Measurements from ENCODE around the gene RNMT. TPM values are rescaled to one million over a fixed set of nuclear protein-coding genes. Genes with fewer than 3 reads are reported as not detected.

Gene RNMT
- total RNA-seq, 2 experiments from 2014 or later: 128 to 130 TPM

DNA sequence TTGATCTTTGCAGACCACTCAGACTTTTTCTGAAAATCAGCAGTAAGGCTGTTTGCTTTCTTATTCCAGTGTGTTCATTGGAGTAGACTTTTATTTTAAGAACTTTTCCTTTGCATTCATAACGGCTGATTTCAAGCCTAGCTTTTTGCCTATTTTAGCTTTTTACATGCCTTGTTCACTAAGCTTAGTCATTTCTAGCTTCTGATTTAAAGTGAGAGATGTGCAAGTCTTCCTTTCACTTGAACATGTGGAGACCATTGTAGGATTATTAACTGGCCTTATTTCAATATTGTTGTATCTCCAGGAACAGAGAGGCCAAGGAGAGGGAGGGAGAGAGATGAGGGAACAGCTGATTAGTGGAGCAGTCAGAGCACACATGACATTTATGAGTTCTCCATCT lies 32.1 kb downstream of the RNMT start:
- H3K36me3 Mint-ChIP-seq (ENCODE audit: low read depth): peaks cover 99% of the 10 kb centered on the region
- H3K27me3 Mint-ChIP-seq: no peaks in the 10 kb centered on the region
- DNase-seq (no peak), ATAC-seq (ENCODE audit: poor library complexity) (no peak)
- intact Hi-C loops (cut with DNase I, micrococcal nuclease): no loop called here
- TF ChIP-seq, protein P1, sequence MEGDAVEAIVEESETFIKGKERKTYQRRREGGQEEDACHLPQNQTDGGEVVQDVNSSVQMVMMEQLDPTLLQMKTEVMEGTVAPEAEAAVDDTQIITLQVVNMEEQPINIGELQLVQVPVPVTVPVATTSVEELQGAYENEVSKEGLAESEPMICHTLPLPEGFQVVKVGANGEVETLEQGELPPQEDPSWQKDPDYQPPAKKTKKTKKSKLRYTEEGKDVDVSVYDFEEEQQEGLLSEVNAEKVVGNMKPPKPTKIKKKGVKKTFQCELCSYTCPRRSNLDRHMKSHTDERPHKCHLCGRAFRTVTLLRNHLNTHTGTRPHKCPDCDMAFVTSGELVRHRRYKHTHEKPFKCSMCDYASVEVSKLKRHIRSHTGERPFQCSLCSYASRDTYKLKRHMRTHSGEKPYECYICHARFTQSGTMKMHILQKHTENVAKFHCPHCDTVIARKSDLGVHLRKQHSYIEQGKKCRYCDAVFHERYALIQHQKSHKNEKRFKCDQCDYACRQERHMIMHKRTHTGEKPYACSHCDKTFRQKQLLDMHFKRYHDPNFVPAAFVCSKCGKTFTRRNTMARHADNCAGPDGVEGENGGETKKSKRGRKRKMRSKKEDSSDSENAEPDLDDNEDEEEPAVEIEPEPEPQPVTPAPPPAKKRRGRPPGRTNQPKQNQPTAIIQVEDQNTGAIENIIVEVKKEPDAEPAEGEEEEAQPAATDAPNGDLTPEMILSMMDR (IDR thresholded peaks at IDR 0.05): no peak
- no peak overlapping the region for H3K4me3 ChIP-seq (ENCODE audit: low read length)
- H3K9me3 Mint-ChIP-seq: peaks cover 3% of the 10 kb centered on the region
- H3K27me3 ChIP-seq (ENCODE audit: control insufficient read depth in 1 of 2, insufficient read depth in 2 of 2, low read length in 2 of 2): no peaks in the 10 kb centered on the region
- H3K4me3 Mint-ChIP-seq: no peak overlapping the region
- H3K4me1 Mint-ChIP-seq (ENCODE audit: low read depth): no peaks in the 10 kb centered on the region
- H3K27ac Mint-ChIP-seq: no peak overlapping the region
- H3K36me3 ChIP-seq (ENCODE audit: insufficient read depth, low read length): peaks cover 70% of the 10 kb centered on the region
- CTCF ChIA-PET: no interaction called here
- POLR2A ChIA-PET: no interaction called here
- H3K27ac ChIP-seq (ENCODE audit: low read depth in 1 of 2, low read length in 2 of 2): no peak overlapping the region
- H3K9me3 ChIP-seq (ENCODE audit: control insufficient read depth in 1 of 2, insufficient read depth in 1 of 2, low read length in 2 of 2): no peaks in the 10 kb centered on the region
- H3K4me1 ChIP-seq (ENCODE audit: insufficient read depth, low read length): no peaks in the 10 kb centered on the region

DNA sequence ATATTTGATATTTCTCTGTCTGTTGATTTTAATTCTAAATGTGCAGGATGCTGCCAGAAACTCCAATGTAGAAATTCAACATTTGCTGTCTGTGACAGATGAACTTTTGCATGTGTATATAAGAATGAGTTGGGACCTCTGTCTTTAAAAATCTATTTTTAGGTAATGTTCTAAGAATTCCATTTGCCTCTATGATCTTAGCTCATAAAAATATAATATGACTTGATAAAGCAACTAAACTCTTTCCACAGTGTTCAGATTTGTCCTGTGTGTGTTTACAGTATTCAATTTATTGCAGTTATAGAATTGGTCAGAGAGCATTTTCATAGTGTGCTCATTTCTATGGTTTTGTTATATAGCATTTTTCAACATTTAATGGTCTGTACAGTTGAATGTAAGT lies 33.6 kb downstream of the RNMT start:
- H3K4me1 Mint-ChIP-seq (ENCODE audit: low read depth): no peaks in the 10 kb centered on the region
- H3K27me3 Mint-ChIP-seq: no peaks in the 10 kb centered on the region
- CTCF ChIA-PET: no interaction called here
- no peak overlapping the region for H3K4me3 Mint-ChIP-seq
- H3K9me3 ChIP-seq (ENCODE audit: control insufficient read depth in 1 of 2, insufficient read depth in 1 of 2, low read length in 2 of 2): no peaks in the 10 kb centered on the region
- DNase-seq (no peak), ATAC-seq (ENCODE audit: poor library complexity) (no peak)
- intact Hi-C loops (cut with DNase I, micrococcal nuclease): loop anchor here in 1 of 2 experiments (10.0 kb wide), 1 partner anchor 65 kb away; the partner anchor contains the start of gene MC5R
- no peaks in the 10 kb centered on the region for H3K27me3 ChIP-seq (ENCODE audit: control insufficient read depth in 1 of 2, insufficient read depth in 2 of 2, low read length in 2 of 2)
- H3K27ac Mint-ChIP-seq: no peak overlapping the region
- H3K4me1 ChIP-seq (ENCODE audit: insufficient read depth, low read length): no peaks in the 10 kb centered on the region
- peaks cover 9% of the 10 kb centered on the region for H3K9me3 Mint-ChIP-seq
- no peak overlapping the region for H3K4me3 ChIP-seq (ENCODE audit: low read length)
- peaks cover 56% of the 10 kb centered on the region for H3K36me3 ChIP-seq (ENCODE audit: insufficient read depth, low read length)
- POLR2A ChIA-PET: no interaction called here
- TF ChIP-seq, protein P1 (IDR thresholded peaks at IDR 0.05): no peak
- H3K36me3 Mint-ChIP-seq (ENCODE audit: low read depth): peaks cover 99% of the 10 kb centered on the region
- H3K27ac ChIP-seq (ENCODE audit: low read depth in 1 of 2, low read length in 2 of 2): no peak overlapping the region

DNA sequence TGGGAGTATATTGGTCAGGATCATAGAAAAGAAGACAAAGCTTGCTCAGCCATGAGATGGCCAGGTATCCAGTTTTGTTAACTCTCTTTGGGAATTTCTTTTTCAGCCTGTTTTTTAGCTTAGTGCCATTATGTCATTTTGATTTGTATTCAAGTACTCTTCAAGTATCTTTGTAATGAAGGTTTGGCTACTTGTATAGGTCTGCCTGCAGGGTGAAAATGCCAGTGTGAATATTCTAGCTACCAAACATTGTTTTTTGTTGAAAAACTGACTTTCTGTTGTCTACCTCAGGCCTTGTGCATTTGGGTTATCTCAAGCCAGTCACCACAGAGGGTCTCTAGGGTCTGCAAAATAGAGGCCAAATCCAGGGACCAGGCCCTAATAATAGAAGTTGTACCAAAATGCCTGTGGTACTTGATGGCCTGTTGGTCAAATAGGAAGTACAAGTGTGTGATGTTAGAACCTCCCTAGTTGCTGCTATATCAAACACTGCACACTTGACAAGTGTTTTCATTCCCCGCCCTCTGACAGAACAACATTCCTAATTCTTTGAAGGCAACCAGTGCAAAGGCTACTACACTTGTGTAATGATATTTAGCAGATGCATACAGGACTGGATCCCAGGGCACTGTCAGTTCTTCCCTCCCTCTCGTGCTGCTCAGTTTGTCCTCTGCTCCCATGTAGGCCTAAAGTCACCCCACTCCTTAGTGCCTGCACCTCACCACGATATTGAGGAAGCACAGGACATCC lies 36.4 kb downstream of the RNMT start:
- DNase-seq (no peak), ATAC-seq (ENCODE audit: poor library complexity) (no peak)
- H3K9me3 ChIP-seq (ENCODE audit: control insufficient read depth in 1 of 2, insufficient read depth in 1 of 2, low read length in 2 of 2): peaks cover 9 to 17% of the 10 kb centered on the region in 2 experiments
- H3K4me1 ChIP-seq (ENCODE audit: insufficient read depth, low read length): no peaks in the 10 kb centered on the region
- H3K4me3 Mint-ChIP-seq: no peak overlapping the region
- H3K36me3 Mint-ChIP-seq (ENCODE audit: low read depth): peaks cover 93% of the 10 kb centered on the region
- TF ChIP-seq, protein P1 (IDR thresholded peaks at IDR 0.05): no peak
- POLR2A ChIA-PET: no interaction called here
- intact Hi-C loops (cut with DNase I, micrococcal nuclease): loop anchor here in 1 of 2 experiments (10.0 kb wide), 1 partner anchor 62 kb away; the partner anchor contains the start of gene MC5R
- CTCF ChIA-PET: no interaction called here
- H3K27ac Mint-ChIP-seq: no peak overlapping the region
- H3K4me3 ChIP-seq (ENCODE audit: low read length): no peak overlapping the region
- H3K4me1 Mint-ChIP-seq (ENCODE audit: low read depth): no peaks in the 10 kb centered on the region
- H3K27me3 Mint-ChIP-seq: no peaks in the 10 kb centered on the region
- peaks cover 16% of the 10 kb centered on the region for H3K9me3 Mint-ChIP-seq
- H3K27ac ChIP-seq (ENCODE audit: low read depth in 1 of 2, low read length in 2 of 2): no peak overlapping the region
- H3K36me3 ChIP-seq (ENCODE audit: insufficient read depth, low read length): peaks cover 30% of the 10 kb centered on the region
- H3K27me3 ChIP-seq (ENCODE audit: control insufficient read depth in 1 of 2, insufficient read depth in 2 of 2, low read length in 2 of 2): no peaks in the 10 kb centered on the region

Data from CD4-positive, alpha-beta T cell (primary cell).